Endothelial cell of umbilical vein (primary cell): ENCODE results near the gene NUP54. TPM values are rescaled to one million over a fixed set of nuclear protein-coding genes. Genes with fewer than 3 reads are reported as not detected.

ENCODE experiments used
- BruUV-seq: library from RNA; stranded (reverse); fragments of 400-500 nt; replicated peaks from 2 replicates; lab custom pipeline; 2021; lab: Mats Ljungman, UMichigan
- CTCF ChIA-PET: fragments of 300-600, 350-600 bp; sonication (Branson Sonifier 250); formaldehyde crosslinking; loops from one replicate; lab custom pipeline; 2021; ENCODE audit warnings: antibody characterized with exemption, inconsistent platforms; lab: Charles Lee
- POLR2A ChIA-PET: fragments of 300-600, 350-600 bp; sonication (Branson Sonifier 250); formaldehyde crosslinking; loops from one replicate; lab custom pipeline; 2021; ENCODE audit warnings: antibody characterized with exemption, inconsistent platforms; lab: Charles Lee
- DNase-seq: peaks from one replicate; pipeline ENCODE4 v3.0.0-alpha.2; 2011; ENCODE audit warnings: low read depth, low spot score
- FAIRE-seq: peaks from 2 replicates; lab custom pipeline; 2011; peaks lifted over from hg19 to GRCh38; lab: Jason Lieb, UNC
- H2AFZ ChIP-seq: 2 replicates; pipeline ENCODE4 v1.6.0; 2012; ENCODE audit warnings: low read depth, low read length, control low read depth, inconsistent platforms
- H3K27ac ChIP-seq: 2 replicates; pipeline ENCODE4 v1.5.1; 2011; ENCODE audit warnings: low read depth, mild to moderate bottlenecking, control low read depth, low read length, moderate library complexity; ENCODE audit not compliant: insufficient read depth
- H3K27me3 ChIP-seq, 2 experiments: 2 replicates each; pipeline versions ENCODE4 v1.6.0 to v1.6.1; 2011; ENCODE audit warnings: low read length in 2 of 2, mixed read lengths in 1 of 2; ENCODE audit not compliant: control insufficient read depth in 2 of 2, insufficient read depth in 2 of 2
- H3K36me3 ChIP-seq, 2 experiments: 2 replicates in 1 of 2; 3 replicates in 1 of 2; pipeline ENCODE4 v1.5.1; 2011; ENCODE audit warnings: low read length in 2 of 2, mild to moderate bottlenecking in 1 of 2, moderate library complexity in 1 of 2; ENCODE audit not compliant: control insufficient read depth in 2 of 2, insufficient read depth in 2 of 2; ENCODE audit errors: extremely low read depth in 1 of 2
- H3K4me1 ChIP-seq: 3 replicates; pipeline ENCODE4 v1.5.1; 2011; ENCODE audit warnings: mild to moderate bottlenecking, low read length; ENCODE audit not compliant: control insufficient read depth, insufficient read depth; ENCODE audit errors: extremely low read depth
- H3K4me2 ChIP-seq: 2 replicates; pipeline ENCODE4 v1.6.1; 2011; ENCODE audit warnings: low read length, control low read depth, mixed read lengths; ENCODE audit not compliant: insufficient read depth
- H3K4me3 ChIP-seq, 3 experiments: fragments of 200-600 bp in 1 of 3; sonication (generic), shearing (Covaris generic) in 1 of 3; replicated peaks in 1 of 3; 2 replicates each; pipeline ENCODE4 v1.5.1; 2011 to 2016; ENCODE audit warnings: control low read depth in 3 of 3, low read length in 3 of 3, mild to moderate bottlenecking in 2 of 3, inconsistent platforms in 1 of 3, low read depth in 1 of 3, moderate library complexity in 1 of 3; ENCODE audit not compliant: insufficient read depth in 1 of 3
- H3K79me2 ChIP-seq: 2 replicates; pipeline ENCODE4 v1.6.0; 2012; ENCODE audit warnings: low read length, inconsistent platforms; ENCODE audit not compliant: control insufficient read depth, insufficient read depth
- H3K9ac ChIP-seq: replicated peaks from 2 replicates; pipeline ENCODE3; 2011; ENCODE audit warnings: low read length, control low read depth; ENCODE audit not compliant: insufficient read depth; ENCODE audit errors: extremely low read depth
- H3K9me1 ChIP-seq: replicated peaks from 3 replicates; pipeline ENCODE4 v1.6.0; 2011; ENCODE audit warnings: mild to moderate bottlenecking, low read length; ENCODE audit not compliant: control insufficient read depth, insufficient read depth; ENCODE audit errors: extremely low read depth
- H3K9me3 ChIP-seq: replicated peaks from 2 replicates; pipeline ENCODE4 v1.5.1; 2012; ENCODE audit warnings: low read length, inconsistent platforms; ENCODE audit not compliant: control insufficient read depth, insufficient read depth
- H4K20me1 ChIP-seq: replicated peaks from 2 replicates; pipeline ENCODE3; 2011; ENCODE audit warnings: mild to moderate bottlenecking, low read length; ENCODE audit not compliant: control insufficient read depth, insufficient read depth; ENCODE audit errors: extremely low read depth
- FOS ChIP-seq: IDR thresholded peaks from 2 replicates; pipeline ENCODE4 v1.6.1; 2011; ENCODE audit warnings: mild to moderate bottlenecking, low read length, moderate library complexity, borderline replicate concordance; ENCODE audit not compliant: insufficient read depth
- GATA2 ChIP-seq: IDR thresholded peaks from 2 replicates; pipeline ENCODE4 v1.7.0; 2011; ENCODE audit warnings: low read depth, mild to moderate bottlenecking, moderate library complexity, mixed read lengths, low read length; ENCODE audit not compliant: insufficient read length, insufficient read depth
- JUN ChIP-seq: IDR thresholded peaks from 2 replicates; pipeline ENCODE4 v1.6.1; 2011; ENCODE audit warnings: borderline replicate concordance, low read depth; ENCODE audit not compliant: insufficient read length, insufficient read depth
- MYC ChIP-seq: IDR thresholded peaks from one replicate; pipeline ENCODE4 v1.6.1; 2011; ENCODE audit warnings: mild to moderate bottlenecking, low read depth, low read length
- dilution Hi-C: fragments of 300-500 bp; cut with MboI; formaldehyde crosslinking; loops from one replicate; pipeline ENCODE4 v1.15.0; 2019; ENCODE audit warnings: low sequenced_read_pairs; ENCODE audit not compliant: extremely low pct_ligation_motif_present
- intact Hi-C: fragments of 100-400 bp; cut with micrococcal nuclease; formaldehyde crosslinking; loops from one replicate; pipeline ENCODE4 v1.10.0; 2022
- polyA plus RNA-seq, 4 experiments: library from polyadenylated mRNA; depleted of rRNA in 3 of 4; stranded (reverse) in 3 of 4; unstranded in 1 of 4; fragments of >200 nt; gene quantifications; 2 replicates each; pipeline versions ENCODE4 v1.2.1 to v1.2.3, GENCODE V29; 2011 to 2012; ENCODE audit warnings: missing spikeins in 1 of 4
- total RNA-seq: library from RNA; stranded (reverse); gene quantifications from 2 replicates; pipeline ENCODE4 v1.2.3, GENCODE V29; 2021
- TF ChIP-seq, protein P1 (sequence below): IDR thresholded peaks from 2 replicates; pipeline ENCODE4 v1.6.1; 2011; ENCODE audit not compliant: insufficient read depth, insufficient read length
- TF ChIP-seq, protein P2 (sequence below), 2 donors: IDR thresholded peaks; 1 replicate in 1 of 2; 2 replicates in 1 of 2; pipeline ENCODE4 v1.5.1; 2011; ENCODE audit warnings: low read length in 2 of 2, mild to moderate bottlenecking in 2 of 2, moderate library complexity in 2 of 2, control low read depth in 1 of 2, inconsistent platforms in 1 of 2, low read depth in 1 of 2; ENCODE audit not compliant: insufficient read depth in 1 of 2; ENCODE audit errors: extremely low read depth in 1 of 2

Gene NUP54
- total and polyA plus RNA-seq, 2 donors (not counting 3 experiments of a cell fraction or from before 2014, with no cell fraction given), result 25.7 to 45.7 TPM

DNA sequence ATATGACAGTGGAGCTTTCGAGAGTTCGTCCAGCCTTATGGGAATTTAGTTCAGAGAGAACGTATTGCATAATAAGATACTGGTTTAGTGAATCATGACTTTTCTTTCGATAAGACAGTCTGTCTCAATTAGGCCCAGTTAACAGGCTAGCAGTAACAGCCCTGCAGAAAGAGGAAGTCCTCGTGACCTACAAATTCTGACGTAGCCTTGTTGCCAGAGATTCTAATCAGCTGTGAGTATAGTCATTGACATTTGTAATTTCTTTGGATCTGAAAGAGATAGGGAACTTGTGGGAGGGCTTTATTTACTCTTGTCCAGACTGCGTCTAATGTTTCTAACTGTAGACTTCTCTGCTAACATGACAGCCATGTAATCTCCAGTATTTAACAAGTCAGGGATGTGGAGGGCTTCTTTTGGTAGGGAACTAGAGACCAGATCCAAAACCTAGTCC, 57.9 kb downstream of the NUP54 start:
- Histone ChIP-seq H3K4me2 (peak overlapping the region; percentile 8), H3K9me1 (no peaks in the 10 kb centered on the region), H3K27me3 (no peaks in the 10 kb centered on the region), H3K27ac (peak overlapping the region; percentile 38), H3K9me3 (no peaks in the 10 kb centered on the region), H3K4me1 (peaks cover 7% of the 10 kb centered on the region), H3K36me3 (no peaks in the 10 kb centered on the region), H2AFZ (peak overlapping the region; percentile 34), H3K79me2 (no peaks in the 10 kb centered on the region), H4K20me1 (no peaks in the 10 kb centered on the region), H3K9ac (no peak overlapping the region), H3K4me3 (no peak overlapping the region)
- intact Hi-C loops (no loop called here), dilution Hi-C loops (no loop called here)
- POLR2A ChIA-PET, result interaction anchor here (0.6 kb wide), 2 partner anchors 10 to 539 kb away, joined by 3 to 5 read pairs; no protein-coding TSS in a partner anchor
- DNase-seq (peak; percentile 79), FAIRE-seq (peak; percentile 92)
- TF ChIP-seq MYC (no peak), GATA2 (peak; percentile 97), FOS (peak; percentile 12), JUN (no peak)
- TF ChIP-seq, protein P1, sequence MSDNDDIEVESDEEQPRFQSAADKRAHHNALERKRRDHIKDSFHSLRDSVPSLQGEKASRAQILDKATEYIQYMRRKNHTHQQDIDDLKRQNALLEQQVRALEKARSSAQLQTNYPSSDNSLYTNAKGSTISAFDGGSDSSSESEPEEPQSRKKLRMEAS, result no peak
- BruUV-seq, result no TSS peak
- CTCF ChIA-PET, result interaction anchor here (1.0 to 1.1 kb wide), 2 partner anchors 9 to 94 kb away, joined by 3 to 4 read pairs; no protein-coding TSS in a partner anchor

DNA sequence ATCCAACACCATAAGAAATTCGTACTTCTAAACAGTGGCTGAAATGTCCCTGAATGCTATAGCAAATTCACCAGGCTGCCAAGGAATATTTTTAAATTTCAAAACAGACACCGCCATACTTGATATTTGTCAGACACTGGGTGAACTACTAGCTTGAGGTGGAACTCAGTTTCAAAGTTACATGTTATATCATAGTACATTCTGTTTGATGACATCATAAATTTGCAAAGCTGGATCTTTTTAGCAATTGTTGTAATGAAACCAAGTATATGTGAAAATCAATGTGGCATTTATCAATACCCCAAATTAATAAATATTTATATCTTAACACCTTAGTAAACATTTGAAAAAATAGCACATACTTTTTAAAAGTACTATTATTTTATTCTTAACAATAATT, 59.5 kb downstream of the NUP54 start:
- H3K4me1 ChIP-seq, result peaks cover 7% of the 10 kb centered on the region
- DNase-seq, result no peak
- H3K27ac ChIP-seq, result no peak overlapping the region
- no peaks in the 10 kb centered on the region for H3K9me1 ChIP-seq
- H3K27me3 ChIP-seq, result peaks cover 2 to 8% of the 10 kb centered on the region in 2 experiments
- ChIA-PET POLR2A (no interaction called here), CTCF (interaction anchor here (2.8 to 9.0 kb wide), 2 partner anchors 93 to 97 kb away, joined by 19 to 124 read pairs; partner anchors contain the start of gene SDAD1)
- no peak for FAIRE-seq
- H3K4me2 ChIP-seq, result no peak overlapping the region
- dilution Hi-C loops, result no loop called here
- no peak overlapping the region for H2AFZ ChIP-seq
- H3K36me3 ChIP-seq, result no peaks in the 10 kb centered on the region
- no peaks in the 10 kb centered on the region for H3K79me2 ChIP-seq
- intact Hi-C loops, result loop anchor here (5.0 kb wide), 1 partner anchor 96 kb away; the partner anchor contains the start of gene SDAD1
- no TSS peak for BruUV-seq
- H3K9ac ChIP-seq, result no peak overlapping the region
- H3K4me3 ChIP-seq, result no peak overlapping the region
- no peaks in the 10 kb centered on the region for H3K9me3 ChIP-seq
- TF ChIP-seq, protein P2, sequence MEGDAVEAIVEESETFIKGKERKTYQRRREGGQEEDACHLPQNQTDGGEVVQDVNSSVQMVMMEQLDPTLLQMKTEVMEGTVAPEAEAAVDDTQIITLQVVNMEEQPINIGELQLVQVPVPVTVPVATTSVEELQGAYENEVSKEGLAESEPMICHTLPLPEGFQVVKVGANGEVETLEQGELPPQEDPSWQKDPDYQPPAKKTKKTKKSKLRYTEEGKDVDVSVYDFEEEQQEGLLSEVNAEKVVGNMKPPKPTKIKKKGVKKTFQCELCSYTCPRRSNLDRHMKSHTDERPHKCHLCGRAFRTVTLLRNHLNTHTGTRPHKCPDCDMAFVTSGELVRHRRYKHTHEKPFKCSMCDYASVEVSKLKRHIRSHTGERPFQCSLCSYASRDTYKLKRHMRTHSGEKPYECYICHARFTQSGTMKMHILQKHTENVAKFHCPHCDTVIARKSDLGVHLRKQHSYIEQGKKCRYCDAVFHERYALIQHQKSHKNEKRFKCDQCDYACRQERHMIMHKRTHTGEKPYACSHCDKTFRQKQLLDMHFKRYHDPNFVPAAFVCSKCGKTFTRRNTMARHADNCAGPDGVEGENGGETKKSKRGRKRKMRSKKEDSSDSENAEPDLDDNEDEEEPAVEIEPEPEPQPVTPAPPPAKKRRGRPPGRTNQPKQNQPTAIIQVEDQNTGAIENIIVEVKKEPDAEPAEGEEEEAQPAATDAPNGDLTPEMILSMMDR (IDR thresholded peaks at IDR 0.05; ENCODE audit: extremely low read depth in 1 of 2, insufficient read depth in 1 of 2, low read depth in 1 of 2, low read length in 2 of 2), result no peak
- TF ChIP-seq, protein P1, result no peak
- no peaks in the 10 kb centered on the region for H4K20me1 ChIP-seq
